Measurements from ENCODE around the gene NEB. TPM values are rescaled to one million over a fixed set of nuclear protein-coding genes. Genes with fewer than 3 reads are reported as not detected.
"Not testable (repeated sequence)": the region's sequence is repeated elsewhere in the genome, so short reads cannot be mapped to it uniquely, and the experiment has no call there.

The NEB gene
- total and polyA plus RNA-seq, 2 donors (not counting 1 experiment from before 2014, with no cell fraction given), result 3.6 to 4.6 TPM

GRCh38 chr2:151644580-151644979, 89.7 kb downstream of the NEB start:
- Histone ChIP-seq H3K9me3 (ENCODE audit: control extremely low read depth in 1 of 3, control insufficient read depth in 2 of 3, insufficient read depth in 1 of 3, low read length in 2 of 3) (peaks cover 0 to 6% (median 4%) of the 10 kb centered on the region in 3 donors), H3K9ac (ENCODE audit: low read length) (no peak overlapping the region), H3K79me2 (ENCODE audit: control insufficient read depth, insufficient read depth, low read length) (no peaks in the 10 kb centered on the region), H3K4me2 (replicated peaks; ENCODE audit: low read depth, low read length, poor library complexity, severe bottlenecking) (no peak overlapping the region), H2AFZ (ENCODE audit: insufficient read depth, low read depth, low read length, poor library complexity, severe bottlenecking) (no peak overlapping the region), H3K27me3 (replicated peaks in 1 of 4; ENCODE audit: control extremely low read depth in 1 of 4, control insufficient read depth in 3 of 4, insufficient read depth in 4 of 4, low read length in 3 of 4) (no peaks in the 10 kb centered on the region), H3K4me3 (ENCODE audit: control extremely low read depth in 1 of 5, extremely low read depth in 1 of 5, insufficient read depth in 1 of 5, low read depth in 2 of 5, low read length in 4 of 5) (no peak overlapping the region), H3K36me3 (replicated peaks in 1 of 2; ENCODE audit: control extremely low read depth in 1 of 2, control insufficient read depth in 1 of 2, extremely low read depth in 1 of 2, insufficient read depth in 2 of 2, low read length in 1 of 2) (no peaks in the 10 kb centered on the region), H3K27ac (ENCODE audit: low read length in 2 of 2) (no peak overlapping the region), H4K20me1 (ENCODE audit: control insufficient read depth, insufficient read depth, low read length, poor library complexity, severe bottlenecking) (no peaks in the 10 kb centered on the region), H3K4me1 (ENCODE audit: control insufficient read depth in 2 of 2, insufficient read depth in 2 of 2, low read length in 2 of 2) (no peaks in the 10 kb centered on the region)
- H3K27me3 Mint-ChIP-seq, result no peaks in the 10 kb centered on the region
- intact Hi-C loops (cut with micrococcal nuclease), result no loop called here
- H3K27ac Mint-ChIP-seq, result no peak overlapping the region
- DNase-seq, result no peak
- H3K4me1 Mint-ChIP-seq, result no peaks in the 10 kb centered on the region
- CTCF ChIA-PET, result interaction anchor here (0.5 to 1.0 kb wide), 3 partner anchors 134 to 381 kb away, joined by 3 read pairs; no protein-coding TSS in a partner anchor
- no CpG with 5 or more reads among the region's 2 CpGs for WGBS (ENCODE audit: insufficient coverage)
- H3K4me3 Mint-ChIP-seq, result no peak overlapping the region
- POLR2A ChIA-PET, result no interaction called here
- no peak for TF ChIP-seq CTCF (IDR thresholded peaks at IDR 0.05)
- no peak for TF ChIP-seq EZH2 (IDR thresholded peaks at IDR 0.05; ENCODE audit: borderline replicate concordance, insufficient read depth, low read depth, low read length, poor library complexity, severe bottlenecking)
- peaks cover 2% of the 10 kb centered on the region for H3K9me3 Mint-ChIP-seq (ENCODE audit: insufficient read depth)
- ATAC-seq (ENCODE audit: low read depth), result no peak

- H3K27me3 ChIP-seq (replicated peaks in 1 of 4; ENCODE audit: control extremely low read depth in 1 of 4, control insufficient read depth in 3 of 4, insufficient read depth in 4 of 4, low read length in 3 of 4); H3K27ac Mint-ChIP-seq; H2AFZ ChIP-seq (ENCODE audit: insufficient read depth, low read depth, low read length, poor library complexity, severe bottlenecking); DNase-seq; ATAC-seq (ENCODE audit: low read depth); POLR2A ChIA-PET; H3K4me3 Mint-ChIP-seq; H3K79me2 ChIP-seq (ENCODE audit: control insufficient read depth, insufficient read depth, low read length); H3K27me3 Mint-ChIP-seq; intact Hi-C loops (cut with micrococcal nuclease); H3K4me2 ChIP-seq (replicated peaks; ENCODE audit: low read depth, low read length, poor library complexity, severe bottlenecking); H3K9me3 Mint-ChIP-seq (ENCODE audit: insufficient read depth); H3K4me3 ChIP-seq (ENCODE audit: control extremely low read depth in 1 of 5, extremely low read depth in 1 of 5, insufficient read depth in 1 of 5, low read depth in 2 of 5, low read length in 4 of 5); H3K9ac ChIP-seq (ENCODE audit: low read length); H3K9me3 ChIP-seq (ENCODE audit: control extremely low read depth in 1 of 3, control insufficient read depth in 2 of 3, insufficient read depth in 1 of 3, low read length in 2 of 3); H4K20me1 ChIP-seq (ENCODE audit: control insufficient read depth, insufficient read depth, low read length, poor library complexity, severe bottlenecking); H3K27ac ChIP-seq (ENCODE audit: low read length in 2 of 2); H3K36me3 ChIP-seq (replicated peaks in 1 of 2; ENCODE audit: control extremely low read depth in 1 of 2, control insufficient read depth in 1 of 2, extremely low read depth in 1 of 2, insufficient read depth in 2 of 2, low read length in 1 of 2): not testable (repeated sequence)
- peaks cover 22% of the 10 kb centered on the region for H3K4me1 Mint-ChIP-seq
- CTCF ChIA-PET, result interaction anchor here (1.3 kb wide), 1 partner anchor 9 kb away, joined by 3 read pairs; no protein-coding TSS in a partner anchor
- peaks cover 21 to 23% of the 10 kb centered on the region in 2 donors for H3K4me1 ChIP-seq (ENCODE audit: control insufficient read depth in 2 of 2, insufficient read depth in 2 of 2, low read length in 2 of 2)
- WGBS (ENCODE audit: insufficient coverage), result no CpG with 5 or more reads among the region's 2 CpGs
Measured at GRCh38 chr2:151641895-151642294, 92.4 kb downstream of the NEB start.
